ENCODE results near the gene LIPI. TPM values are rescaled to one million over a fixed set of nuclear protein-coding genes. Genes with fewer than 3 reads are reported as not detected.
"Not testable (repeated sequence)": the region's sequence is repeated elsewhere in the genome, so short reads cannot be mapped to it uniquely, and the experiment has no call there.

Gene LIPI
- total RNA-seq, 1 experiment from 2014 or later, result not detected

DNA sequence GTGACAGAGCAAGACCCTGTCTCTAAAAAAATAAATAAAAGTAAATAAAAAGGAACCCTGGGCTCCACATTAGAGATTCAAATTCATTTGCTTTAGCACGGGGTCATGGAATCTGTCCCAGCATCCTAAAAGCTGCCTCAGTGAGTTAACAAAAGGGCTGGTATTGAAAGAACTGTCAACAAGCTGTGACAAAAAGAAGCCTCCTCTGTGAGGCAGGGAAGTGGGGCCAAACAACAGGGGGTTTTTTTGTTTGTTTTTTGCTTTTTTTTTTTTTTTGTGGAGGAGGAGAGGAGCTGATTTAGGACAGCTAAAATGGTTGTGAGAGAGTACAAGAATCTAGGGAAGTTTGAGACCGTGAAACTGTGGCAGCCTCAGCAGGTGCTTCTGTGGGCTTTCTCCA, 115.7 kb downstream of the LIPI start:
- CTCF ChIA-PET, result no interaction called here
- intact Hi-C loops (cut with micrococcal nuclease; ENCODE audit: unreplicated experiment), result no loop called here
- Mint-ChIP-seq H3K4me3 (ENCODE audit: low read depth, unreplicated experiment) (no peak overlapping the region), H3K27ac (ENCODE audit: unreplicated experiment) (no peak overlapping the region), H3K36me3 (ENCODE audit: insufficient read depth, unreplicated experiment) (peaks cover 4% of the 10 kb centered on the region), H3K27me3 (ENCODE audit: unreplicated experiment) (no peaks in the 10 kb centered on the region), H3K4me1 (ENCODE audit: low read depth, unreplicated experiment) (no peaks in the 10 kb centered on the region), H3K9me3 (ENCODE audit: low read depth, unreplicated experiment) (peaks cover 14% of the 10 kb centered on the region)
- no peak for TF ChIP-seq CTCF (IDR thresholded peaks at IDR 0.05; ENCODE audit: unreplicated experiment)
- no peak for DNase-seq
- no TSS peak for BruUV-seq (replicated peaks)

- DNase-seq, result no peak
- H3K4me3 Mint-ChIP-seq (ENCODE audit: low read depth, unreplicated experiment), result no peak overlapping the region
- H3K27ac Mint-ChIP-seq (ENCODE audit: unreplicated experiment), result no peak overlapping the region
- no peaks in the 10 kb centered on the region for H3K4me1 Mint-ChIP-seq (ENCODE audit: low read depth, unreplicated experiment)
- CTCF ChIA-PET, result no interaction called here
- no peak for TF ChIP-seq CTCF (IDR thresholded peaks at IDR 0.05; ENCODE audit: unreplicated experiment)
- no TSS peak for BruUV-seq (replicated peaks)
- H3K36me3 Mint-ChIP-seq (ENCODE audit: insufficient read depth, unreplicated experiment), result peaks cover 4% of the 10 kb centered on the region
- intact Hi-C loops (cut with micrococcal nuclease; ENCODE audit: unreplicated experiment), result no loop called here
- H3K9me3 Mint-ChIP-seq (ENCODE audit: low read depth, unreplicated experiment), result peaks cover 11% of the 10 kb centered on the region
- H3K27me3 Mint-ChIP-seq (ENCODE audit: unreplicated experiment), result no peaks in the 10 kb centered on the region
These were observed 117.8 kb downstream of the LIPI start for GRCh38 chr21:14092834-14093560.

DNA sequence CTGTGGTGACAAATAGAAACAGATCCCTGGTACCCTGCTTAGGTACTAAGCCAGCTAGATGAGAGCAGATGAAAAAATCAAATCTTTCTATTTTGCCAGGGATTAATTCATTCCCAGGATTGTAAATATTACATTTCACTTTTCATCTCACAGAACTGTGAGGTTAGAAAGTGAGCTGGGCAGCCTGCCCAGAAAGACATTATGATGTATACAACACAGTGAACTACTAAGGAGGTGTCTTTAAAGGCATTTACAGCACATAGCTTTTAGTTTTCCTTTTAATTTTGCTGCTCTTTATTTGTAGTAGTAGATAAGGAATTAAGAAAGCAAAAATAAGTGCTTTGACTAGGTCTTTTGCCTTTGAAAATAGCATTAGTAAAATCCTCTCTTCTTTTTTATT, 120.6 kb downstream of the LIPI start:
- H3K4me3 Mint-ChIP-seq (ENCODE audit: low read depth, unreplicated experiment); CTCF ChIA-PET; H3K27ac Mint-ChIP-seq (ENCODE audit: unreplicated experiment); H3K4me1 Mint-ChIP-seq (ENCODE audit: low read depth, unreplicated experiment); H3K9me3 Mint-ChIP-seq (ENCODE audit: low read depth, unreplicated experiment); BruUV-seq (replicated peaks); intact Hi-C loops (cut with micrococcal nuclease; ENCODE audit: unreplicated experiment); DNase-seq; H3K27me3 Mint-ChIP-seq (ENCODE audit: unreplicated experiment); H3K36me3 Mint-ChIP-seq (ENCODE audit: insufficient read depth, unreplicated experiment): not testable (repeated sequence)

GRCh38 chr21:14088391-14088790, 122.4 kb downstream of the LIPI start:
- Mint-ChIP-seq H3K27ac (ENCODE audit: unreplicated experiment) (no peak overlapping the region), H3K9me3 (ENCODE audit: low read depth, unreplicated experiment) (peaks cover 3% of the 10 kb centered on the region), H3K27me3 (ENCODE audit: unreplicated experiment) (no peaks in the 10 kb centered on the region), H3K4me1 (ENCODE audit: low read depth, unreplicated experiment) (no peaks in the 10 kb centered on the region), H3K4me3 (ENCODE audit: low read depth, unreplicated experiment) (no peak overlapping the region), H3K36me3 (ENCODE audit: insufficient read depth, unreplicated experiment) (no peaks in the 10 kb centered on the region)
- intact Hi-C loops (cut with micrococcal nuclease; ENCODE audit: unreplicated experiment), result no loop called here
- no peak for TF ChIP-seq CTCF (IDR thresholded peaks at IDR 0.05; ENCODE audit: unreplicated experiment)
- CTCF ChIA-PET, result no interaction called here
- no TSS peak for BruUV-seq (replicated peaks)
- no peak for DNase-seq

GRCh38 chr21:14086553-14086952, 124.2 kb downstream of the LIPI start:
- no peak for TF ChIP-seq CTCF (IDR thresholded peaks at IDR 0.05; ENCODE audit: unreplicated experiment)
- Mint-ChIP-seq H3K27me3 (ENCODE audit: unreplicated experiment) (no peaks in the 10 kb centered on the region), H3K36me3 (ENCODE audit: insufficient read depth, unreplicated experiment) (no peaks in the 10 kb centered on the region), H3K9me3 (ENCODE audit: low read depth, unreplicated experiment) (peaks cover 5% of the 10 kb centered on the region), H3K4me3 (ENCODE audit: low read depth, unreplicated experiment) (no peak overlapping the region), H3K4me1 (ENCODE audit: low read depth, unreplicated experiment) (no peaks in the 10 kb centered on the region), H3K27ac (ENCODE audit: unreplicated experiment) (no peak overlapping the region)
- CTCF ChIA-PET, result no interaction called here
- intact Hi-C loops (cut with micrococcal nuclease; ENCODE audit: unreplicated experiment), result no loop called here
- DNase-seq, result no peak
- BruUV-seq (replicated peaks), result no TSS peak
